Hepatocyte (in vitro differentiated cells): ENCODE data around the gene IL22. TPM values are rescaled to one million over a fixed set of nuclear protein-coding genes. Genes with fewer than 3 reads are reported as not detected.

Source experiments
- DNase-seq: peaks from one replicate; pipeline ENCODE4 v3.0.0-alpha.2; 2016; ENCODE audit warnings: low spot score
- H2AFZ ChIP-seq: fragments of 200-600 bp; sonication (generic); 2 replicates; pipeline ENCODE4 v1.6.0; 2016; ENCODE audit warnings: antibody characterized with exemption, mild to moderate bottlenecking
- H3K27ac ChIP-seq: fragments of 200-600 bp; sonication (generic); 2 replicates; pipeline ENCODE4 v1.5.1; 2016; ENCODE audit warnings: mild to moderate bottlenecking
- H3K27me3 ChIP-seq: fragments of 200-600 bp; sonication (generic); 2 replicates; pipeline ENCODE4 v1.6.1; 2016
- H3K36me3 ChIP-seq: fragments of 200-600 bp; sonication (generic); replicated peaks from 2 replicates; pipeline ENCODE4 v1.5.1; 2016; ENCODE audit warnings: low read depth; ENCODE audit not compliant: insufficient read depth
- H3K4me1 ChIP-seq: fragments of 200-600 bp; sonication (generic); 2 replicates; pipeline ENCODE4 v1.5.1; 2016; ENCODE audit warnings: mild to moderate bottlenecking, moderate library complexity; ENCODE audit not compliant: insufficient read depth
- H3K4me2 ChIP-seq: fragments of 200-600 bp; sonication (generic); 2 replicates; pipeline ENCODE4 v1.6.0; 2016
- H3K4me3 ChIP-seq: fragments of 200-600 bp; sonication (generic); 2 replicates; pipeline ENCODE4 v1.5.1; 2016; ENCODE audit warnings: mild to moderate bottlenecking
- H3K79me2 ChIP-seq: fragments of 200-600 bp; sonication (generic); 2 replicates; pipeline ENCODE4 v1.6.0; 2017; ENCODE audit warnings: mild to moderate bottlenecking
- H3K9me2 ChIP-seq: fragments of 200-600 bp; sonication (generic); replicated peaks from 2 replicates; pipeline ENCODE4 v1.6.0; 2017; ENCODE audit warnings: mild to moderate bottlenecking; ENCODE audit not compliant: insufficient read depth
- H3K9me3 ChIP-seq: fragments of 200-600 bp; sonication (generic); 2 replicates; pipeline ENCODE4 v1.5.1; 2016; ENCODE audit warnings: low read depth, mild to moderate bottlenecking
- H4K20me1 ChIP-seq: fragments of 200-600 bp; sonication (generic); 2 replicates; pipeline ENCODE4 v1.6.0; 2016; ENCODE audit warnings: mild to moderate bottlenecking; ENCODE audit not compliant: insufficient read depth, poor library complexity, severe bottlenecking
- CTCF ChIP-seq: fragments of 200-600 bp; sonication (generic); IDR thresholded peaks from 2 replicates; pipeline ENCODE4 v1.5.1; 2016; ENCODE audit warnings: antibody characterized with exemption, mild to moderate bottlenecking; ENCODE audit not compliant: poor library complexity
- EZH2 ChIP-seq: fragments of 200-600 bp; sonication (generic); IDR thresholded peaks from 2 replicates; pipeline ENCODE4 v1.6.1; 2016; ENCODE audit warnings: antibody characterized with exemption, mild to moderate bottlenecking, borderline replicate concordance
- EZH2phosphoT487 ChIP-seq: fragments of 200-600 bp; sonication (generic); IDR thresholded peaks from one replicate; pipeline ENCODE4 v1.6.1; 2018; ENCODE audit warnings: antibody characterized with exemption, mild to moderate bottlenecking, low read depth, moderate library complexity; ENCODE audit not compliant: unreplicated experiment, severe bottlenecking
- WGBS: methylation state at CpG from one replicate; pipeline ENCODE4 v1.1.6; 2016; ENCODE audit warnings: low lambda C conversion rate; ENCODE audit errors: missing lambda C conversion rate; 5-methylcytosine and 5-hydroxymethylcytosine counted together
- polyA plus RNA-seq: library from polyadenylated mRNA; unstranded; fragments of >200 nt; fragmentation: Nextera tagmentation; extraction: Ambion mirVana; gene quantifications from 2 replicates; pipeline ENCODE4 v1.2.1, GENCODE V29; 2016
- total RNA-seq: library from RNA; depleted of rRNA; stranded (reverse); fragments of >200 nt; gene quantifications from 2 replicates; pipeline ENCODE4 v1.2.3, GENCODE V29; 2014

Gene IL22
- total and polyA plus RNA-seq, 2 experiments from 2014 or later, result not detected

- no peak for TF ChIP-seq EZH2phosphoT487
- no peak for TF ChIP-seq CTCF
- TF ChIP-seq EZH2, result no peak
- H3K4me2 ChIP-seq, result no peak overlapping the region
- H3K9me2 ChIP-seq, result no peaks in the 10 kb centered on the region
Measured at GRCh38 chr12:68276402-68276930, 23.1 kb upstream of the IL22 start.

GRCh38 chr12:68272732-68273131 lies 19.3 kb upstream of the IL22 start:
- Histone ChIP-seq H3K36me3 (no peaks in the 10 kb centered on the region), H3K27ac (no peak overlapping the region), H2AFZ (no peak overlapping the region), H3K4me2 (no peak overlapping the region), H3K79me2 (no peaks in the 10 kb centered on the region), H3K27me3 (no peaks in the 10 kb centered on the region), H3K9me2 (no peaks in the 10 kb centered on the region), H3K9me3 (no peaks in the 10 kb centered on the region), H4K20me1 (no peaks in the 10 kb centered on the region), H3K4me1 (no peaks in the 10 kb centered on the region), H3K4me3 (no peak overlapping the region)
- no peak for DNase-seq
- TF ChIP-seq EZH2 (no peak), CTCF (no peak), EZH2phosphoT487 (no peak)

More at GRCh38 chr12:68276402-68276930, 23.1 kb upstream of the IL22 start:
- no peak for DNase-seq
- Histone ChIP-seq H3K9me3 (no peaks in the 10 kb centered on the region), H3K79me2 (no peaks in the 10 kb centered on the region), H3K27me3 (no peaks in the 10 kb centered on the region), H4K20me1 (no peaks in the 10 kb centered on the region), H2AFZ (no peak overlapping the region), H3K36me3 (no peaks in the 10 kb centered on the region), H3K4me3 (no peak overlapping the region), H3K27ac (no peak overlapping the region), H3K4me1 (no peaks in the 10 kb centered on the region)
- 95% methylated on average over 6 of the region's 6 CpGs for WGBS

GRCh38 chr12:68271346-68271745 lies 17.9 kb upstream of the IL22 start:
- no peak for DNase-seq
- Histone ChIP-seq H3K9me2 (no peaks in the 10 kb centered on the region), H3K4me1 (no peaks in the 10 kb centered on the region), H3K36me3 (no peaks in the 10 kb centered on the region), H3K9me3 (no peaks in the 10 kb centered on the region), H4K20me1 (no peaks in the 10 kb centered on the region), H3K27ac (no peak overlapping the region), H3K79me2 (no peaks in the 10 kb centered on the region), H3K4me2 (no peak overlapping the region), H2AFZ (no peak overlapping the region), H3K4me3 (no peak overlapping the region), H3K27me3 (no peaks in the 10 kb centered on the region)
- no peak for TF ChIP-seq CTCF
- TF ChIP-seq EZH2, result no peak
- no peak for TF ChIP-seq EZH2phosphoT487
- WGBS, result 61% methylated on average over 8 of the region's 8 CpGs

- Histone ChIP-seq H4K20me1 (no peaks in the 10 kb centered on the region), H3K27me3 (no peaks in the 10 kb centered on the region), H3K4me3 (no peak overlapping the region), H3K9me3 (no peaks in the 10 kb centered on the region), H3K4me2 (no peak overlapping the region), H3K79me2 (no peaks in the 10 kb centered on the region), H3K36me3 (no peaks in the 10 kb centered on the region), H3K27ac (no peak overlapping the region), H2AFZ (no peak overlapping the region), H3K9me2 (no peaks in the 10 kb centered on the region), H3K4me1 (no peaks in the 10 kb centered on the region)
- no peak for TF ChIP-seq EZH2
- no peak for TF ChIP-seq EZH2phosphoT487
- TF ChIP-seq CTCF, result no peak
- no peak for DNase-seq
- WGBS, result 94% methylated on average over 3 of the region's 3 CpGs
Measured at GRCh38 chr12:68270358-68270757, 17.0 kb upstream of the IL22 start.
